SK-N-MC (cell line): Measurements from ENCODE around the gene ISM1.

Experiments
- EZH2 ChIP-seq: fragments of 200-600 bp; sonication (generic); IDR thresholded peaks from one replicate; pipeline ENCODE4 v1.6.1; 2017; ENCODE audit warnings: antibody characterized with exemption
- POLR2AphosphoS5 ChIP-seq: IDR thresholded peaks from 2 replicates; pipeline ENCODE4 v1.6.1; 2012; ENCODE audit warnings: mild to moderate bottlenecking, low read depth, low read length, borderline replicate concordance

DNA sequence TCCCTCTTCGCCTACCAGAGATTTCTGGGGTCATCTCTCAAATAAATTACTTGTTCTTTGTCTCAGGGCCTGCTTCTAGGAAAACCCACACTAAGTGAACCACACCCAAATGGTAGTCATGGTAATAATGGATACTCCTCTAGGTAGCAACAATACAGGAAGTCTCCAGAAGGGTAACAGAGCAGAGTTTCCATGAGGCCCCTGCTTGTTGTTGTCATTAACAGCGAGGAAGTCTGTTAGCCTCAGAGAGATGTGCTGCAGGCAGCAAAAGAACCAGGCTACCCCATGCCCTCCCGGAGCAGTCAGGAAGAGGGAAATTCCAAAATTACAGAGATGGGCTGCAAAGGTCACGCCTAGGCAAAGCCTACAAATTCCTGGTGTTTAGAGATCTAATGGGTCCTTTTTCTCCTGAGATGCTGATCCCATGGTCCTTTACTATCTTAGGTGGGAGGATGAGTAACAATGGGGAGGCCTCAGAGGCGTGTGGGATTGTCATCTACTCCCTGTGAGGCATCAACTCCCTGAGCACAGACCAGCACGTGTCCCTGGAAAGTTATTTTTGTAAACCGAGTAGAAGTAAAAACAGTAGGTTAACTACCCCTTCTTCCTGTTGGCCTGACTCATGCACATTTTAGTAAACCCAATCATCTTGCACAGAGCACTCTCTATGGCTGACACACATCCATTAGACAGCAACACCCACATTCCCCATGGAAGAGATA lies 10.1 kb downstream of the ISM1 start:
- TF ChIP-seq POLR2AphosphoS5 = no peak
- TF ChIP-seq EZH2 = no peak
